Measurements from ENCODE around the gene ZFHX3.

The ZFHX3 gene

GRCh38 chr16:72936408-72936807 lies 111.5 kb downstream of the ZFHX3 start:
- TF ChIP-seq CTCF (conservative IDR thresholded peaks at IDR 0.05) (no peak), ZFX (IDR thresholded peaks at IDR 0.05) (no peak)
- peak overlapping the region; percentile 77; the same call in 1 of the 2 replicates for H3K27ac ChIP-seq

GRCh38 chr16:72935896-72936295 lies 112.0 kb downstream of the ZFHX3 start:
- TF ChIP-seq ZFX (IDR thresholded peaks at IDR 0.05), result no peak
- no peak for TF ChIP-seq CTCF (conservative IDR thresholded peaks at IDR 0.05)
- peak overlapping the region; percentile 42 for H3K27ac ChIP-seq

- TF ChIP-seq CTCF (conservative IDR thresholded peaks at IDR 0.05) (no peak), ZFX (IDR thresholded peaks at IDR 0.05) (no peak)
- H3K27ac ChIP-seq, result no peak overlapping the region; the same call in 1 of the 2 replicates
Measured at GRCh38 chr16:72934636-72935403, 113.1 kb downstream of the ZFHX3 start.

GRCh38 chr16:72932677-72933335 lies 115.1 kb downstream of the ZFHX3 start:
- TF ChIP-seq ZFX (IDR thresholded peaks at IDR 0.05) (no peak), CTCF (conservative IDR thresholded peaks at IDR 0.05) (no peak)
- no peak overlapping the region for H3K27ac ChIP-seq

GRCh38 chr16:72932050-72932449 lies 115.9 kb downstream of the ZFHX3 start:
- TF ChIP-seq ZFX (IDR thresholded peaks at IDR 0.05) (no peak), CTCF (conservative IDR thresholded peaks at IDR 0.05) (no peak)
- H3K27ac ChIP-seq, result no peak overlapping the region

- no peak overlapping the region for H3K27ac ChIP-seq
- no peak for TF ChIP-seq ZFX (IDR thresholded peaks at IDR 0.05)
- TF ChIP-seq CTCF (conservative IDR thresholded peaks at IDR 0.05), result no peak
Measured at GRCh38 chr16:72930396-72930795, 117.5 kb downstream of the ZFHX3 start.

Data from C4-2B (cell line).